ENCODE data around the gene CUL5. TPM values are rescaled to one million over a fixed set of nuclear protein-coding genes. Genes with fewer than 3 reads are reported as not detected.
"Not testable (repeated sequence)": the region's sequence is repeated elsewhere in the genome, so short reads cannot be mapped to it uniquely, and the experiment has no call there.

CUL5 gene
- total RNA-seq, 3 donors from 2014 or later = 26.2 to 43.7 (median 33.3) TPM

GRCh38 chr11:108025387-108026080 is 16.8 kb downstream of the CUL5 start:
- TF ChIP-seq CTCF (IDR thresholded peaks at IDR 0.05) = no peak
- H3K9me3 ChIP-seq = no peaks in the 10 kb centered on the region
- H3K36me3 ChIP-seq (ENCODE audit: low read depth) = no peaks in the 10 kb centered on the region
- intact Hi-C loops (cut with DNase I, micrococcal nuclease) = no loop called here
- no peak overlapping the region for H3K4me3 ChIP-seq
- no peaks in the 10 kb centered on the region for H3K4me1 ChIP-seq (ENCODE audit: low read depth)
- ATAC-seq (no peak), DNase-seq (no peak)

- H3K9me3 ChIP-seq = no peaks in the 10 kb centered on the region
- intact Hi-C loops (cut with DNase I, micrococcal nuclease) = no loop called here
- no peak for ATAC-seq
- no peak overlapping the region for H3K4me3 ChIP-seq
- TF ChIP-seq CTCF (IDR thresholded peaks at IDR 0.05) = no peak
- H3K36me3 ChIP-seq (ENCODE audit: low read depth) = no peaks in the 10 kb centered on the region
- DNase-seq = no peak
- H3K4me1 ChIP-seq (ENCODE audit: low read depth) = no peaks in the 10 kb centered on the region
Measured at GRCh38 chr11:108027057-108027456, 18.4 kb downstream of the CUL5 start.

DNA sequence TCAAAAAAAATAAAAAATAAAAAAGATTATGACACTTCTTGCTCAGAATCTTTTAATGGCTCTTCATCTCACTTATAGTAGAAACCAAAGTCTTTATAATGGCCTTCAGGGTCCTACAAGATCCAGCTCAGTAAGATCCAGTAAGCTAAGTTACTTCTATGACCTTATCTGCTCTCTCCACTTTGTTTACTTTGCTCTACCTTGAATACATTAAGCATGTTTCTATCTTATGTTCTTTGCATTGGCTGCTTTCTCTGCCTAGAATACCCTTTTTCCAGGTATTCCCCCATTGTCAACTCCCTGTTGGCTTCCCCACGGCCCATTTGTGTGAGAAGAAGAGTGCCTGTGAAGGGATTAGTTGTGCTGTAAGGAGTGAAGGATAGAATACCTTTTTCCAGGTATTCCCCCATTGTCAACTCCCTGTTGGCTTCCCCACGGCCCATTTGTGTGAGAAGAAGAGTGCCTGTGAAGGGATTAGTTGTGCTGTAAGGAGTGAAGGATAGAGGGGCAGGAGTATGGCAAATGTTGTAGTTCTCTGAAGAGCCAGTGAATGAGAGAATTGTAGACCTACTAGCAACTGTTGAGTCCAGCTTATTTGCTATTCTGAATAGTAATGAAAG is 20.2 kb downstream of the CUL5 start:
- intact Hi-C loops (cut with DNase I, micrococcal nuclease); H3K4me1 ChIP-seq (ENCODE audit: low read depth); ATAC-seq; H3K4me3 ChIP-seq; DNase-seq; H3K36me3 ChIP-seq (ENCODE audit: low read depth); H3K9me3 ChIP-seq: not testable (repeated sequence)

DNA sequence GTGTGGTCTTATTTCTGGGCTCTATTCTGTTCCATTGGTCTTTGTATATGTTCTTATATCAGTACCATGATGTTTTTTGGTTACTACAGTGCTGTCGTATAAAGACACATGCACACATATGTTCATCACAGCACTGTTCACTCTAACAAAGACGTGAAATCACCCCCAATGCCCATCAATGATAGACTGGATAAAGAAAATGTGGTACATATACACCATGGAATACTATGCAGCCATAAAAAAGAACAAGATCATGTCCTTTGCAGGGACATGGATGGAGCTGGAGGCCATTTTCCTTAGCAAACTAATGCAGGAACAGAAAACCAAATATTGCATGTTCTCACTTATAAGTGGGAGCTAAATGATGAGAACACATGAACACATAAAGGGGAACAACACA is 22.9 kb downstream of the CUL5 start:
- H3K9me3 ChIP-seq; DNase-seq; intact Hi-C loops (cut with DNase I, micrococcal nuclease); H3K4me3 ChIP-seq; H3K36me3 ChIP-seq (ENCODE audit: low read depth); H3K4me1 ChIP-seq (ENCODE audit: low read depth); ATAC-seq: not testable (repeated sequence)

GRCh38 chr11:108032800-108033199 is 24.1 kb downstream of the CUL5 start:
- TF ChIP-seq CTCF (IDR thresholded peaks at IDR 0.05) = no peak
- no peak overlapping the region for H3K4me3 ChIP-seq
- H3K4me1 ChIP-seq (ENCODE audit: low read depth) = no peaks in the 10 kb centered on the region
- ATAC-seq (no peak), DNase-seq (no peak)
- intact Hi-C loops (cut with DNase I, micrococcal nuclease) = no loop called here
- no peaks in the 10 kb centered on the region for H3K36me3 ChIP-seq (ENCODE audit: low read depth)
- no peaks in the 10 kb centered on the region for H3K9me3 ChIP-seq

- Histone ChIP-seq H3K4me1 (ENCODE audit: low read depth) (no peaks in the 10 kb centered on the region), H3K36me3 (ENCODE audit: low read depth) (no peaks in the 10 kb centered on the region), H3K9me3 (no peaks in the 10 kb centered on the region), H3K4me3 (no peak overlapping the region)
- intact Hi-C loops (cut with DNase I, micrococcal nuclease) = no loop called here
- TF ChIP-seq CTCF (IDR thresholded peaks at IDR 0.05) = no peak
- ATAC-seq (no peak), DNase-seq (no peak)
Measured at GRCh38 chr11:108034034-108034433, 25.3 kb downstream of the CUL5 start.

All from mucosa of descending colon (tissue), 3 donors.